KG1 (cell line): ENCODE data around the gene KHDC4.

Experiments used
- DNase-seq: peaks from one replicate; lab custom pipeline; 2025; lab: John Stamatoyannopoulos, UW

Gene KHDC4

DNA sequence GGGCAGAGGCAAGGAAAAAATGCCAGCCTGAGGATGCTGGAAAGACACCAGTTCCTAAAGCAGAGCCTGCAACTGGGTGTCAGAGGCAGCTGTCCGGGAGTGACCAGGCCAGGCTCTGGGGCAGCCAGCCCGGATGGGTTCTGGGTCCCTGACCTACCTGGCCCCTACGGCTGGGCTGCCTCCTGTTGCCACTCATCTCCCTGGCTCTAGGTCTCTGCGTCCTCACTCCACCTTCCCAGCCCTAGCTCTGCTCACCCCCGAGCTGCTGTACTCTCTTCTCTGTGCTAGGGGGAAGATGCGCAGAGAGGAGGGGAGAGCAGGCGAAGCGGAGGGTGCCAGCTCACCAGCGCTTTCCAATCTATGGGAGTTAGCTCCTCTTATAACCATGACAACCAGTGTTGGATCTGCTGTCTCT, 35.2 kb upstream of the KHDC4 start:
- DNase-seq, result no peak

DNA sequence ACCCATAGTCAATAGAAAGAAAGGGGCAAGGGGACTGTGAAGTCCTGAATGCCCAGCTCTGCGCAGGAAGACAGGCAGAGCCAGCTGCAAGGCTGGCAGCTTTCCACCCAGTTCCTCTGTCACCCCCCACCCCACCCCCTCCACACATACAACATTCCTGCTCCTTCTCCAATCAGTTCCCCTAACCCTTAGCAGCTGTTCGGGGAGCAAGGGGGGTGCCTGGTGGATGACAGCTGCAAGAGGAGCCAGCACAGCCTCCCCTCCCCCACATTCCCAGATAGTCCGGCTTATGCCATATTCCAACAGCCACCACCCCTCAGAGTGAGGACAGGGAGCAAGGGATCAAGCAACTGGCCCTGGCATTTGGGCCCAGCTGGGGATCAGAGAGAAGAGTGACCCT, 34.5 kb upstream of the KHDC4 start:
- DNase-seq, result no peak

DNA sequence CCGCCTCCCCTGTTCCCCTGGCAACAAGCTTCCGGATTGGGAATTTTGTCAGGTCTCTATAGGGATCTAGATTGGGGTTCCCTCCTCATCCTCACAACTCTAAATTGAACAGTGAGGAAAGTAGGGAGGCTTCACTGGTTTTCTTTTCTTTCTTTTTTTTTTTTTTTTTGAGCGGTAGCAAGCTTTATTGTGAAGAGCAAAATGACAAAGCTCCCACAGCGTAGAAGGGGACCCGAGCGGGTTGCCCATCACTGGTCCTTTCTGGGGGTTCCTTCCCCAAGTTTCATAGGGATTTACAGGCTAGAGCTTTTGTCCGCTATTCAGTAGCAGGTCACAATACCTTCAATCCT, 33.8 kb upstream of the KHDC4 start:
- no peak for DNase-seq

DNA sequence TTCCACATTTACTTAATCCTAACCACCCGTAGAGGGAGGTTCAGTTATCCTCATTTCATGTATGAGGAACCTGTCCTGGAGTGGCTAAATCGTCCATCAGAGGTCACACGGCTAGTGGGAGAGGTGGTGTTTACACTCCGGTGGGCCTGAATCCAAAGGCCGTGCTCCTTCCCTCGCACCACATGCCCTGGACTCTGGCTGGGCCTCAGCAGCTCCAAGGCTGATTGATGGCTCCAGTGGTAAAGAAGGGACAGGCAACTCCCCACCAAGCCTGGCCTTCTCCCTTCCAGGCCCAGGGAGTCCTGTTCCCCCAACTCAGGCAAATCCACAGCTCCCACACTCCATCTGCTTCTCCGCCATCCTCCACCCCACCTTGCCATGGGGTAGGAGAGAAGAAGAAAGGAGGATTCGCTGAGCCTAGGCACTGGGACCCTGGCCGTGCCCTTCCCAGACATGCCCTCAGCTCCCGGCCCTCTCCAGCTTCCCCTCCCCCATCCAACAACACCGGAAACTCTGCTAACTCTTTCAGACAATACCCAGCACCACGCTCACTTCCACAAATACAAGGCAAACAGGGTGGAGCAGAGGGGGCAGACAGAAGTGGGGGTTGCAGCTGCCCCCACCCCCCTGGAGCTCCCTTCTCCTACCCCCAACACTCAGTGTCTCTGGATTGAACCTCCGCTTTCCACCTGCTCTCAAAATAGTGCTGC, 33.3 kb upstream of the KHDC4 start:
- DNase-seq, result no peak

DNA sequence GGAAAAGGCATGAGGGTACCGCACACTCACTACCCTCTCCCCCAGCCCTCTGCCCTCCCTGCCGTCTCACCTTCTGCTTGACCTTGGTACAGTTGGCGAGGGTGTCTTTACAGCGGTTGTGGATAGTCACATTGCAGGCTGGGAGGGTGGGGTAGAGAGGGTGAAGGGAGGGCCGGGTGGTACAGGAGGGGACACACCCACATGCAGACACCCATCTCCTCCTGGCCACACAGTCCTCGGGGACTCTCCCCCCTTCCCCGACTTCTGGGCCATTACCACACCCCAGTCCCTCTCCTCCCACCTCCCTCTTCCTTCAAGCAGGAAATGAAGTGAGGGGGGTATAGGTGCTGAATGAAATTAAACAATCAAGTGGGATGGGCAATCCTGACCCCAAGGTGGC, 32.5 kb upstream of the KHDC4 start:
- DNase-seq, result no peak

DNA sequence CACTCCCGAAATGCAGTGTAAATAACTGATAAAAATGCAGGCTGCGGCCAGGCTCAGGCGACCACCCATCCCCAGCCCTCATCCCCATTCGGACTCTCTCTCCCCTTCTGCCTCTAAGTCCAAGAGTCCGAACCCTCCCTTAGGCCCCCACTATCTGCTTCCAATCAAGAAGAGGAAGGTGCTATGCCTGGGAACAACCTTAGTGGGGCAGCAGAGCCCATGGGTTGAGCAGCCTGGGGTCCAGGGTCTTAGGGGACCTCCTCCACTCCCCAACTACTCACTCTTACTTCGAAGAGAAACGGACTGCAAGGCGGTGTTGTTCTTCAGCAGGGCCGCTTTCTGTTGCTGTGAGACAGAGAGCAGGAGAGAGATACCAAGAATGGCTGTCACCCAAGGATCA, 31.9 kb upstream of the KHDC4 start:
- no peak for DNase-seq

DNA sequence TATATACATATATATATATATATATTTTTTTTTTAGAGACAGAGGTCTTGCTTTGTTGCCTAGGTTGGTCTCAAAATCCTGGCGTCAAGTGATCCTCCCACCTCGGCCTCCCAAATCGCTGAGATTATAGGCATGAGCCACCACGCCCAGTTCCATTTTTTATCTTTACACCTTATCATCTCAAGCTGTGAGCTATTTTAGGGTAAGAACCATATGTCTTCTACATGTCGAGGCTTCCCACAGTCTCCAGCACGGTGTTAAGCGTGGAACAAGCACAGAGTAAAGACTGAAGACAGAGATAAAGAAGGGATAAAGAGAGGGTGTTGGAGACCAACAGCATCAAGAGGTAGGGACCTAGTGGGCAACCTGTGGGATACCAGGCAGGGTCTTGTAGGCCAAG, 30.0 kb upstream of the KHDC4 start:
- DNase-seq, result no peak

DNA sequence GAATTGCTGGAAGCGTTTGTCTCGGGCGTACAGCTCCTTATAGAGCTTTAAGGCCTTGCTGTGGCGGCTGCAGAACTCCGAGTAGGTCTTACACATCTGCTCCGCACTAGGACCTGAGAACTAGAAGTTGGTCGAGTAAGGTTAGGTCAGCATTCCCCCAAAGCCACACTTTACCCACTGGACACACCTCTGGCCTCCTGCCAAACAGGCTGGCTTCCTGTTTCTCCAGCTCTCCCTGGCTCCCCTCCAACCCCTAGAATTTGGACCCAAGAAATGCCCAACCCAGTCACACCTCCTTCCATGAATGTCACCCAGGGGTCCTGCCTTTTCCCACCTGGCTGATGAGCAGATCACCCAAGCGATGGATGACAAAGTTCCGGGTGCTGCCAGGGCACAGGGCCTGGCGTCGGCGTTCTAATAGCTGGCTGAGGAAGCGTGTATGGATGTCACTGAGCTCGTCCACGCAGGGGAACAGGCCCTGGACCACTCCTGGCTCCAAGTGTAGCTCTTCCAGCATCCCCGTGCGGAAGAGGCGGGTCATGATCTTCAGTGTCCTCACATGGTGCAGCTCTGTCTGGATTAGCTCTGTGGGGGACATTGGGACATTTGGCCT, 28.5 kb upstream of the KHDC4 start:
- no peak for DNase-seq

DNA sequence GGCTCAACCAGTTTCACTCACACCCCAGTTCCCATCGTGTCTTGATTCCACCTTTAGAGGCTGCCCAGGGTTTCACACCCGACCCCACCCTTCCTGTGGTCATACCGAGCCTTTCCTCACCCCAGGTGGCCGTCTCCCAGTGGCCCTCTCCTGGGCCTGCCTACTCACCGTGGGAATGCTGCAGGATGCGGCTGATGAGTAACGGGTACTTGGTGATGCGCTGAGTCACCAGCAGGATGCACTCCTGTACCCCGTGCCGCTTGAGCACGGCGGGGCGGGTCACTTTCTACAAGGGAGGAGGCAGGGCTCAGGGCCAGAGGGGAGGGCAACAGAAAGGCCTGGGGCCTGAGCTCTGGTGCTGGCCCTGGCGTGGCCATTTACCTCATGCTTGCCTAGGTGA, 27.7 kb upstream of the KHDC4 start:
- DNase-seq, result no peak

DNA sequence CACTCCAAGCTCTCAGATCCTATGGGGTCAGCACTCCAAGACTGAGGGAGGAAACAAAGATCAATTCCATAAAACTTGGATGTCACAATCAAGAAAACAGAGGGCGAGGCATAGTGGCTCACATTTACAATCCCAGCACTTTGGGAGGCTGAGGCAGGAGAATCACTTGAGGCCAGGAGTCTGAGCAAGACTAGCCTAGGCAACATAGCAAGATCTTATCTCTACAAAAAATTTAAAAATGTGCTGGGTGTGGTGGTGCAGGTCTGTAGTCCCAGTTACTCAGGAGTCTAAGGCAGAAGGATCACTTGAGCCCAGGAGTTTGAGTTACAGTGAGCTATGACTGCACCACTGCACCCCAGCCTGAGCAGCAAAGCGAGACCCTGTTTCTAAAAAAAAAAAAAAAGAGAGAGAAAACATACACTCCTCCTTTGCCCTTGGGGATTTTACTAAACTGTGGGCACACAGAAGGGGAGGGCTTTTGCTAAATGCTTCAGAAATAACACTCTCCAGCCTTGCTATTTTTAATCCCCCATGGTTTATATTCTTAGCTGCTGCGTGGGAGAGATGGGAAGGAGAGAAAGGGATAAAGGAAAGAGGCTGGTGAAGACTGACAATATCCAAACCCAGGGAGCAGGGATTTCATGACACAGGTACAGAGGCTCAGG, 26.0 kb upstream of the KHDC4 start:
- DNase-seq, result no peak

DNA sequence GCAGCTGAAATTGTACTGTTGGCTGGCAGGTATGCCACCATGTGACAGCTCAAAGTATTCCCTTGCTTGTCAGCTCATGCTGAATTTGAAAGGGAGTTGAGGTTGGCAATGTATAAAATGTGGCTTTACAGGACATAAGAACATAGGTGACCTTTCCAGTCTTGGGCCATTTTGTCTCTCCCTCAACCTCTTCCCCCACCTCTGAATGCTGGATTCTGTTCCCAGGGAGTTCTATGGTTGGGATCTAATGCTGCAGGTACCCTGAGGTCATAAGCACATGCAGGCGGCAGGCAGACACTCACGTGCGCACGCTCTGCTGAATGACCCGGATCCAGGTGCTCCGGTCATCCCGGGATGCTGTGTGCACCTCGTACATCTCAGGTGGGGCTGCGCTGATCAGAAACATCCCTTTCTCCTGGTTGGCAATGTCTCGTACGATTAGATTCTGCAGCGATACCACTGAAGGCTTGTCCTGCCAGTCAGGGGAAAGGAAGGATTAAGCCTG, 23.2 kb upstream of the KHDC4 start:
- no peak for DNase-seq

DNA sequence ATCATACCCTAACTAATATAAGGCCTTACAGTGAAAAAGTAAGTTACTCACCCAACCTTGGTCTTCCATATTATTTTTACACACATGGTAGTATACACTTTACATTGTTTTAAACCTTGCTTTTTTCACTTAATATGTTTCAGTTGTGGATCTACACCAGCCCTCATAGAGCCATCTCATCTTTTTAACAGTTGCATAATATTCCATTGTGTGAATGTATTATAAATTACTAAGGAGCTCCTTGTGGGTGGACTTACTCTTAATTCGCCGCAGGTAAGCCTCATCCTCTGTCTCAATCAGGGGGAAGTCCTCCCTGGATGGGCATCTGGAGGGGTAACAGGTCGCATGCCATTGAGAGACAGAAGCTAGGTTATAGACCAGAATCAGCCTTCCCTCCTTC, 20.4 kb upstream of the KHDC4 start:
- no peak for DNase-seq

DNA sequence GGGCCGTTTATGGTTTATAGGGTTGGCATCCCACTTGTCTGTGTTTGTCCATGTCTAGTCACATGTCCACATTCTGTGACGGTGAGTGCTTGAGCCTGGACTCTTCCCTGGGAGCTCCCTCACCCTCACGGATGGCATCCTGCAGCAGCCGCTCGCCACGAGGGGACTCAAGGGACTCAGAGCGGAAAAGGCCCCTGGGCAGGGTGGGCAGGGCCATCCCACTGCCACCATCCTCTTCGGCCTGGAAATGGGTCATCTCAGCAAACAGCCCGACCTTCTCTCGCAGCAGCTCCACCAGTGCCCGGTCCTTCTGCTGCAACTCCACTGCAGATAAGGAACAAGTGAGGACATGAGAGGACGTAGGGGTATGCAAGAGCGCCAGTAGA, 18.3 kb upstream of the KHDC4 start:
- DNase-seq, result no peak

DNA sequence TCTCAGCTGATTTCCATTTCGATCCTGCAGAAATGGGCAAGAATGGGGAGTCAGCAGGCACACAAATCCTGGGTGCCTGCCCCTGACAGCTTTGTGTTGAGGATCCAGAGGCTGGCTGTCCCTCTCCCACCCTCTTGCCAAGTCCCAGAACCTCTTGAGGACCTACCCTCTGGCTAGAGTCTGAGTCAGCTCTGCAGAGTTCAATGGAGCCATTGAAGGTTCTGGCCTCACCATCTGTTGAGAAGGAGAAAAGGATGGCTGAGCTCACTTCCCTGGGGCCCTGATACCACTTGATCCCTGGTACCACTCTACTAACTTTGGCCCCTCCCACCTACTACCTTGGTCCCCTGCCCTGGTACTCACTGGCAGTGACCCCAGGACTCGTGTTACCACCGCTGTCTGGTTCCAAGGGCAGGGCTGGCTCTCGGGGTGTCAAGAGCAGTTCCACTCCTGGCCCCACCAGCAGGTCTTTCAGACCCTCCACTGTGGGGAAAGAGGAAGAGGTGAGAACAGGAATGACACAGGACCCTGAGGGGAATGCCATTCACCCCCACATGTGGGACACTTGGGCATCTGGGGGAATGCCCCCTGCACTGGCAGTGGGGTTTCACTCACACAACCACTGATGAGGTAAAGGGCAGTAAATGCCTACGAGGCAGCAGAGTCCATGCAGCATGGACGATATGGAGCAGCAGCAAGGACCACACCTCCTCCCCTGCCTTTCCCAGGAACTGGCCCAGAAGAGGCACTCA, 17.7 kb upstream of the KHDC4 start:
- no peak for DNase-seq

DNA sequence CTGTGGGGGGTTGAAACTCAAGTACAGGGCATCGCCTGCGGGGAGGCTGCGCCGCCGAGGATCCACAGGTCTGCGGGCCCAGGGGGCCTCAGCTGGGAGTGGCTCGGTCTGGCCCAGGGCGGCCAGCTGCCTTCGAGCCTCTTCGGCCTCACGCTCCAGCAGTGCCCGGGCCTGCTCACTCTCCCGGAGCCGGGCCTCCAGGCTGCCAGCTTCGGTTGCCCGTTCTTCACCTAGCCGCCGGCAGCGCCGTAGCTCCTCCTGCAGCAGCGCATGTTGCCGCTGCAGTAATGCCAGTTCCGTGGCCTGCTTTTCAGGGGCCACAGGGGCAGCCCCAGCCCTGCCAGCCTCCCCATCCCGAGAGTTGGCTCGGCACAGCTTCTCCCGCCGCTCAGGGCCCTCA, 16.6 kb upstream of the KHDC4 start:
- no peak for DNase-seq

DNA sequence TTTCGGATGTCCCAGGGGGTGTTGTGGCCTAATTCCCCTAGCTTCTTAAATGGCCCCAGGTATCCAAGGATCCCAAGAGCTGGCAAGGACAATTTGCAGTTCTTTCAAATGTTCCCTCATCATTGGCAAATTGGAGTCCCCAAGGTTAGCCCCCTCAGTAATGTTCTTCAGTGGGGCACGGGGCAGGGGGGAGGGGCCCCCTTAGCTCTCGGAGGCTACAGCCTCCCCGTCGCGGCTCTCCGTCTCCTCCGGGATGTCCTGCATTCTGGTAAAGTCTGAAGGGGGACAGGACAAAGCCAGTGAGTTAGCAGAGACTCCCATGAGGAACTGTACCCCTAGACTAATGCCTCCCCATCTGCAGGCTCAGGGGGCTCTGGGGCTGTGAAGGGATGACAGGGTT, 13.5 kb upstream of the KHDC4 start:
- no peak for DNase-seq

DNA sequence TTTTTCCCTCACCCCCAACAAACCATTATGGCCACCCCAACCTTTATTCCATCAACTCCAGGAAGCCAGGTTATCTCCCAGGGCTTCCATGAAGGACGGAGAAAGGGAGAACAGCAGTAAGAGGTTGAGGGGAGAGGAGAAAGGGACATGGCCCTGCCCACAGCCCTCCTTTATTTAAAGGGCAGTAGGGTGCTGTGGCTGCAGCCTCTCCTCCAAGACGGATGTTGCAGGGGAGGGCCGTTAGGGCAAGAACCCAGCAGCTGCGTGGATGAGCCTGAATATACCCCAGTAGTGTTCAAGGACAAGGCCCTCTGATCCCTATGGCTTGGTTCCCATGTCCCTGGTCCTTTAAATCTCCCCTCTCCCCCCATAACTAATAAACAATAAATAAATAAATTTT, 13.1 kb upstream of the KHDC4 start:
- DNase-seq, result no peak

DNA sequence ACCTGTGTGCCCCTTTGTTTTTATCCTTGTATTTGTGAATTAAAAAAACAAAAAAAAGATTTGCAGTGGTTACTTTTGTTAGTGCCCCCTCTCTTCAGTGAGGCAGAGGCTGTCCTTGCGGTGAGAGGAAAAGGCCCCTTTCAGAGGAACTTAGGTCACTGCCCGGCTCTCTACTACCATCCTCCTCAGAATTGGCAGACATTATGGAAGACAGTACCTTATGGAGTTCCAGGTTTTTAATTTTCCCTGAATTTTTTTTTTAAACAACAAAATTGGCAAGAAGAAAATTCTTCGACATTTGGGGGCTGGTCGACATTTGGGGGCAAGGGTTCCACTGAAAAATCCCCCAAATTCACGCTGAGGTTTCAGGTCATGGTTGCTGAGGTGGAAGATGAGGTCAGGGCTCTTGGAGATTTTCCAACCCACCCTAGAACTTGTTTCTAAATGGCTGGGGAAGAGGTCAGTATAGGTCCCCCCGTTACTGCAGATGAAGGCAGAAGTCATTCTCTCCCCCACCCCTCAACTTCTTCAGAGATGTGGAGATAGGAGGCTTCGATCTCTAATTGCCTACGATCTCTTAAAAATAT, 12.5 kb upstream of the KHDC4 start:
- no peak for DNase-seq

DNA sequence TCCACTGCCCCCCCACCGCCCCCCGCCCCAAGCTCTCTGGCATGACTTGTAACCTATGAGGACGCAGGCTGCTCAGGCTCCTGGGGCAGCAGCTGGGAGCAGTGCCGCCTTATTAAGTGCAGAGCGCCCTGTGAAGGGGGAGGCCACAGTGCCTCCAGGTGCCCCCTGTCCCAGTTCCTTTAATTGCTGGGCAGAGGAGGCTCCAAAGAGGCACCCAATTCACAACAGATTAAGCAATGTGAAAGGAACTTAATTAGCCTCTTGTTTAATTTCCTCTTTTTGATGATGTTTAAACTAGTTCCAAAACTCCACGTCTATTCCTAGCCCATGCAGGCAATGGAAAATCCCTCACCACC, 10.2 kb upstream of the KHDC4 start:
- DNase-seq, result no peak

DNA sequence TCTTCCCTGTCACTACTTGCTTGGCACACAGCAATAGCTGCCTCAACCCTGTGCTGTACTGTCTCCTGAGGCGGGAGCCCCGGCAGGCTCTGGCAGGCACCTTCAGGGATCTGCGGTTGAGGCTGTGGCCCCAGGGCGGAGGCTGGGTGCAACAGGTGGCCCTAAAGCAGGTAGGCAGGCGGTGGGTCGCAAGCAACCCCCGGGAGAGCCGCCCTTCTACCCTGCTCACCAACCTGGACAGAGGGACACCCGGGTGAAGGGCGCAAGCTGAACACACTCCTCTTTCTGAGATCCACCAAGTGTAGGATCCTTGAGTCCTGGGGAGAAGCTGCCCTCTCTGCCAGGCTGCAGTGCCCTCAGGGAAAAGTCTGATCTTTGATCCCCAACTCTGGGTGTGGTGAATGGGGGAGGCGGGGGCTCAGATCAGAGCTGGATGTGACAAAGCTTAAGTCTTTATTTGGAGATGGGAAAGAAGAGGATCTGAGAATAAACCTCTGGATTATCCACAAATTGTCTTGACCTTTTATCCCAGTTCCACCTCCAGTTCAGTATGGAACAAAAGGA, 8.4 kb upstream of the KHDC4 start:
- DNase-seq, result no peak

DNA sequence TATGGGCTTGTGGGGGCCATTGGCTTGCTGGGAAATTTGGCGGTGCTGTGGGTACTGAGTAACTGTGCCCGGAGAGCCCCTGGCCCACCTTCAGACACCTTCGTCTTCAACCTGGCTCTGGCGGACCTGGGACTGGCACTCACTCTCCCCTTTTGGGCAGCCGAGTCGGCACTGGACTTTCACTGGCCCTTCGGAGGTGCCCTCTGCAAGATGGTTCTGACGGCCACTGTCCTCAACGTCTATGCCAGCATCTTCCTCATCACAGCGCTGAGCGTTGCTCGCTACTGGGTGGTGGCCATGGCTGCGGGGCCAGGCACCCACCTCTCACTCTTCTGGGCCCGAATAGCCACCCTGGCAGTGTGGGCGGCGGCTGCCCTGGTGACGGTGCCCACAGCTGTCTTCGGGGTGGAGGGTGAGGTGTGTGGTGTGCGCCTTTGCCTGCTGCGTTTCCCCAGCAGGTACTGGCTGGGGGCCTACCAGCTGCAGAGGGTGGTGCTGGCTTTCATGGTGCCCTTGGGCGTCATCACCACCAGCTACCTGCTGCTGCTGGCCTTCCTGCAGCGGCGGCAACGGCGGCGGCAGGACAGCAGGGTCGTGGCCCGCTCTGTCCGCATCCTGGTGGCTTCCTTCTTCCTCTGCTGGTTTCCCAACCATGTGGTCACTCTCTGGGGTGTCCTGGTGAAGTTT, 7.8 kb upstream of the KHDC4 start:
- DNase-seq, result no peak
